Cardiac fibroblast (primary cell): ENCODE measurements around the gene RPAP2.

Experiments
- DNase-seq, 2 donors: peaks; one replicate each; pipeline versions ENCODE4 v3.0.0 to v3.0.0-alpha.2; 2010; ENCODE audit warnings: low read depth in 2 of 2
- H3K4me3 ChIP-seq, 2 donors: replicated peaks in 1 of 2; 1 replicate in 1 of 2; 2 replicates in 1 of 2; pipeline ENCODE4 v1.5.1; 2011; ENCODE audit warnings: low read depth in 2 of 2, low read length in 2 of 2, mild to moderate bottlenecking in 2 of 2, moderate library complexity in 1 of 2
- CTCF ChIP-seq: IDR thresholded peaks from one replicate; pipeline ENCODE4 v1.5.1; 2011; ENCODE audit warnings: low read depth, mild to moderate bottlenecking, low read length, inconsistent platforms

Gene RPAP2

GRCh38 chr1:92442351-92442750 is 143.5 kb downstream of the RPAP2 start:
- no peak overlapping the region for H3K4me3 ChIP-seq
- no peak for DNase-seq
- no peak for TF ChIP-seq CTCF

DNA sequence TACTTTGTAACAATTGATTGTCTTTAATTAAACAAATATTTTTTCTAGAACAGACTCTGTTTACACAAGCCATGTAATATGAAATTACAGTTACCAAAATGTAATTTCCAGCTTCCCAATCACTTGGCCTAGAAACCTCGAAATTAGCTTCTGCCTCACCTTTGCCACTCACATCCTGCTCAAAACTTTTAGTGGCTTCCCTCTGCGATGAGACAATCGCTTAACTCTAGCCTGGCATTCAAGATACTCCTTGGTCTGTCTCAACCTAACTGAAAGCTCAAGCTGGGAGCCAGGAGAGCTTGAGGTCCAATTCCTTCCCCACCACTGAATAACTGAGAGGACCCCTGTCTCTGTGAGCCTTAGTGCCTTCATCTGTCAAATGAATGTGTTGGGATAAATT is 145.0 kb downstream of the RPAP2 start:
- no peak overlapping the region for H3K4me3 ChIP-seq
- no peak for DNase-seq
- TF ChIP-seq CTCF, result no peak

DNA sequence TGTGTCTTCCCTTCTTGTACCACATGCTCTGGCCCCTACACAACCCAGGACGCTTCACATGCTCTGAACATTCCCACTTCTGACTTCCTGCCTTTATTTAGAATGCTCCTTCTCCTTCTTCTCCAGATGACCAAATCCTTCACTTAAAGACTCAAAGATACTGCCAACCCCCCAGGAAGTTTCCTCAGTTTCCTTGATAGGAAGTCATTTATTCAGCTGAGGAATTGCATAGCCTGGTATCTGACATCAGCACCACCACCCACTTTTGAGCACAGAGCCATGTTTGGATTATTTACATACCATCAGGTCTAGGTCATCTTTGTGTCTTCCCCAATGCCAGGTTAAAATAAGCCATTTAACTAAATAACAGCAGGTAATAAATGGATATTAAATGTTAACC is 145.5 kb downstream of the RPAP2 start:
- no peak overlapping the region for H3K4me3 ChIP-seq
- peak; percentile 36 to 57 for DNase-seq
- TF ChIP-seq CTCF, result no peak

GRCh38 chr1:92445865-92446264 is 147.0 kb downstream of the RPAP2 start:
- DNase-seq, result no peak
- TF ChIP-seq CTCF, result no peak
- H3K4me3 ChIP-seq, result no peak overlapping the region

DNA sequence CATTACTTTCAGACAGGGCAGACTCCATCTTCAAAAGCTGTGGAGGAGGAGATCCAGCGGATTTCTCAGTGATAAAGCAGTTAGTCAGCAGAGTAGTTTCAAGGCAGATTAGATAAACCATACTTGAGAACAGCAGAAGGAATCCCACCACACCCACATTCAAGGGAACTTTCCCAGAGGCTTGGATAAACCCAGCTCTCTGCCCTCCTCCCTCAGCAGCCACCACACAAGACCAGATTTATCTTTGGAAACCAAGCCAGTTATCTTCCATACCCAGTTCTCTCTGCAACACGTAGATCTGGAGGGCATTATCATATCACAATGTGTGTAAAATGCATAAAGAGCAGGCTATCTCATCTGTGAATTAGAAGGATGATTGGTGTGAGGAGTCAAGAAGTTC is 147.7 kb downstream of the RPAP2 start:
- DNase-seq, result peak; percentile 16 to 42
- TF ChIP-seq CTCF, result no peak
- H3K4me3 ChIP-seq, result no peak overlapping the region

DNA sequence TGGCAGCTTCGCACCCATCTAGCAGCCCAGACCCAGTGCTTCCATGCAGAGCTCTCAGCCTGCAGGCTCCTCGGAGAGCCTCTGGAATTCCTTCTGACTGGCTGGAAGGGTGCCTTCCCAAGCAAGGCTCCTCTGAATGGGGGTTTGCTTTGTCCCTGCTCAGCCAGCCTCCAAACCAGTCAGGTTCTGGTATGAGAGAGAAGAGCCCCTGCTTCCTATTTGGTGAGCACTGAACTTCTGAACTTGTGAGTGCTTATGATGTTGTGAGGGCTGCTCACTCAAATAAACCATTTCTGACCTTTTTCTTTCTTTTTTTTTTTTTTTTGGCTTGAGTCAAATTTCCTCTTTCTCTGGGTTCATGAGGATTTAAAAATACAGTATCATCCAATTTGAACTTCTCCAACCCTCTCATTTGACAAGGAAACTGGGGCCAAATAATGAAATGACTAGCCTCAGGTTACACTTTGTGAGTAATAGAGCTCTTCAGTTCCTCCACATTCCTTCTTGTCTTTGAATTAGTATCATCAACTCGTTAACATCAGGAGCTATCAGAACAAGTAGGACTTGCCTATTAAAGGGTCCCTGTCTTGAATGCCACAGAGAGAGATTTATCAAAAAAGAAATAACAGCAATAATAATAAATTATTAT is 148.3 kb downstream of the RPAP2 start:
- no peak for TF ChIP-seq CTCF
- DNase-seq, result peak in 1 of 2 donors; percentile 24
- H3K4me3 ChIP-seq, result no peak overlapping the region

- H3K4me3 ChIP-seq, result no peak overlapping the region
- DNase-seq, result no peak
- TF ChIP-seq CTCF, result no peak
Measured at GRCh38 chr1:92447976-92448375, 149.1 kb downstream of the RPAP2 start.
